Activated CD4-positive, alpha-beta memory T cell treated with anti-CD3 and anti-CD28 coated beads for 36 hours (primary cell): ENCODE results near the gene TELO2. TPM values are rescaled to one million over a fixed set of nuclear protein-coding genes. Genes with fewer than 3 reads are reported as not detected.

Source experiments
- CTCF ChIA-PET: fragments of 350-600 bp; sonication (Branson Sonifier 250); formaldehyde crosslinking; loops from one replicate; lab custom pipeline; 2021; ENCODE audit warnings: antibody characterized with exemption, inconsistent platforms; lab: Charles Lee
- POLR2A ChIA-PET: fragments of 350-600 bp; sonication (Branson Sonifier 250); formaldehyde crosslinking; loops from one replicate; lab custom pipeline; 2021; ENCODE audit warnings: antibody characterized with exemption; lab: Charles Lee
- DNase-seq: peaks from one replicate; pipeline ENCODE4 v3.0.0-alpha.2; 2020
- H3K27ac Mint-ChIP-seq: one replicate; pipeline ENCODE4 v1.8.0; 2021; ENCODE audit warnings: mixed read lengths
- H3K27me3 Mint-ChIP-seq: one replicate; pipeline ENCODE4 v1.8.0; 2021; ENCODE audit warnings: mixed read lengths
- H3K36me3 Mint-ChIP-seq: one replicate; pipeline ENCODE4 v1.8.0; 2021; ENCODE audit warnings: mixed read lengths
- H3K4me1 Mint-ChIP-seq: one replicate; pipeline ENCODE4 v1.8.0; 2021; ENCODE audit warnings: low read depth, mixed read lengths
- H3K4me3 Mint-ChIP-seq: one replicate; pipeline ENCODE4 v1.8.0; 2021; ENCODE audit warnings: mild to moderate bottlenecking, mixed read lengths
- H3K9me3 Mint-ChIP-seq: one replicate; pipeline ENCODE4 v1.8.0; 2021; ENCODE audit warnings: mixed read lengths
- intact Hi-C: fragments of 100-400 bp; cut with micrococcal nuclease; formaldehyde crosslinking; loops from one replicate; pipeline ENCODE4 v1.15.1; 2023
- total RNA-seq, 2 experiments: library from RNA; stranded (reverse); gene quantifications; one replicate each; pipeline ENCODE4 v1.2.3, GENCODE V29; 2021

Gene TELO2
- 10 to 100 TPM; 62.6 to 63.2 TPM for total RNA-seq

DNA sequence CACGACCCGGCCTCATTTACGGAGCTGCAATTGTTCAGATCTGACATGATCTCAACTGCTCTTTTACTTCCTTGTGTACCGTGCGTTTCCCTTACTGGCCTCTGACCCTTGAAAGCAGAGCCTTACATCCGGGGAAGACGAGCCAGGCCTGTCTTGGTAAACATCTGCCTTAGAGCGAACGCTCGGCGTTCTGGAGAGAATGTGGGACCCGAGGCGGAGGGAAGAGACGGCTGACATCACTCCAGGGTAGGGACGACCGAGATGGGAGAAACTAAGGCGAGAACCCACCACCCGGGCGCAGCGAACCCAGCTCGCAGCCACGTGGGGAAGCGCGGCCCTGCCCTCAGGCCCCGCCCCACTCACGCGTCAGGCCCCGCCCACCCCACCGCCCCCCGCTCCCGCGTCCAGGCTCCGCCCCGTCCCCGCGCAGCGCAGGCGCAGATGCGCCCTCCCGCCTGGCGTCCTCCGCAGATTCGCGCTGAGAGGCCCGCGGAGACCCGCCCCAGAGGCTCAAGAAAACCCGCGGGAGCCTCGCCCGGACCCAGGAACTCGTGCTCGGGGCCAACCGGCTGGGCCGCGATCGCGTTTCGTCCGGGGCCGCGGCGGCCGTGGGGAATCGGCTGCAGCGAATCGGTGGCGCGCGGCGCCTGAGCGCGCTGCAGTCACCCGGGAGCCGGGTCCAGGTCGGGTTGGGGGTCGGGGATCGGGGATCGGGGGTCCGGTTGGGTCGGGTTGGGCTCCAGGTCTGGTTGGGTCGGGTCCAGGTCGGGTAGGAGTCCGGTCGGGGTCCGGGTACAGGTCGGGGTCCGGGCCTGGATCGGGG is at the start of gene TELO2:
TELO2 (plus strand) TSS at position 438 of the 823 bp plus-strand sequence. CDS start 922 bp downstream, outside the sequence.
- H3K4me3 Mint-ChIP-seq = peak within 1 kb of the TSS; percentile 87
- DNase-seq = peak; percentile 90
- POLR2A ChIA-PET = interaction anchor here (0.6 to 2.6 kb wide), 5 partner anchors 43 to 214 kb away, joined by 3 to 14 read pairs (median 3); partner anchors contain the start of genes MAPK8IP3 and UQCC4
- peaks cover 21% of the 10 kb centered on the region for H3K36me3 Mint-ChIP-seq
- peak within 1 kb of the TSS; percentile 93 for H3K27ac Mint-ChIP-seq
- H3K4me1 Mint-ChIP-seq = peaks cover 15% of the 10 kb centered on the region
- no peaks in the 10 kb centered on the region for H3K27me3 Mint-ChIP-seq
- intact Hi-C loops = loop anchor here (1.0 to 5.0 kb wide), 2 partner anchors 39 to 73 kb away; partner anchors contain the start of genes TMEM204 and UQCC4
- CTCF ChIA-PET = interaction anchor here (0.7 to 1.8 kb wide), 2 partner anchors 40 to 130 kb away, joined by 3 to 6 read pairs; partner anchors contain the start of gene TMEM204
- H3K9me3 Mint-ChIP-seq = no peaks in the 10 kb centered on the region

DNA sequence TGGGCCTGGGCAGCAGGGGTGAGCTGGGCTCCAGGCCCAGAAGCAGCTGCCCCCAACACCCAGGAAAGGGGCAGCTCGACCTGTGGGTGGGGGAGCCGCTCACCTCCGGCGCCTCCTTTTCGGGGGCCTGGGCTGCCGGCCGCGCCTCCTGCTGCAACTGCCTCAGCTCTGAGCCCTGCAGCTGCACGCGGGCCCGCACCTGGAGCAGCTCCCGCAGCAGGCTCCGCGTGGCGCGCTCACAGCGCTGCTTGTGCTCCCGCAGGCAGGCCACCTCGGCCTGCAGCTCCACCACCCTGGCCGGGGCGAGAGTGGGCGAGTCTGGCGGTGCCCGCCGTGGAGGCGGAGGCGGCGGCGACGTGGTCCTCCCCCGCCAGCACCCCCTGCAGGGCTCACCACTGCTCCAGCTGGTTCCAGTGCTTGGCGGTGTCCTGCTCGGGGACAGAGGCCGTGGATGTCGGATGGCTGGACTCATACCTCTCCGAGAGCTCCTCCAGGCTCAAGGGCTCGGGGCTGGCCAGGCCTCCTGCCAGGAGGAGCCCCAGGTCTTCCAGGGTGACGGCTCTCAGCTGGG is 49.7 kb upstream of the TELO2 start:
- ChIA-PET CTCF (no interaction called here), POLR2A (no interaction called here)
- Mint-ChIP-seq H3K27me3 (no peaks in the 10 kb centered on the region), H3K4me1 (no peaks in the 10 kb centered on the region), H3K36me3 (no peaks in the 10 kb centered on the region), H3K9me3 (no peaks in the 10 kb centered on the region), H3K27ac (no peak overlapping the region), H3K4me3 (no peak overlapping the region)
- intact Hi-C loops = no loop called here
- DNase-seq = no peak

- no peak for DNase-seq
- intact Hi-C loops = no loop called here
- no peaks in the 10 kb centered on the region for H3K4me1 Mint-ChIP-seq
- ChIA-PET CTCF (no interaction called here), POLR2A (no interaction called here)
- H3K27ac Mint-ChIP-seq = no peak within 1 kb of the TSS
- no peaks in the 10 kb centered on the region for H3K27me3 Mint-ChIP-seq
- no peaks in the 10 kb centered on the region for H3K9me3 Mint-ChIP-seq
- H3K36me3 Mint-ChIP-seq = no peaks in the 10 kb centered on the region
- H3K4me3 Mint-ChIP-seq = no peak within 1 kb of the TSS
Measured at GRCh38 chr16:1443980-1444729, 49.0 kb upstream of the TELO2 start, which contains the start of gene CCDC154. Gene CCDC154, minus strand, starts transcription at chr16:1444556. Its CDS starts 234 bp downstream, at chr16:1444322.

GRCh38 chr16:1444730-1445517 is 48.2 kb upstream of the TELO2 start:
- DNase-seq = no peak
- ChIA-PET CTCF (no interaction called here), POLR2A (no interaction called here)
- Mint-ChIP-seq H3K4me1 (no peaks in the 10 kb centered on the region), H3K27me3 (no peaks in the 10 kb centered on the region), H3K9me3 (no peaks in the 10 kb centered on the region), H3K27ac (no peak overlapping the region), H3K36me3 (no peaks in the 10 kb centered on the region), H3K4me3 (no peak overlapping the region)
- intact Hi-C loops = no loop called here

GRCh38 chr16:1445518-1446203 is 47.5 kb upstream of the TELO2 start:
- ChIA-PET CTCF (no interaction called here), POLR2A (no interaction called here)

GRCh38 chr16:1446296-1447080 is 46.7 kb upstream of the TELO2 start:
- ChIA-PET POLR2A (no interaction called here), CTCF (no interaction called here)
- no peaks in the 10 kb centered on the region for H3K4me1 Mint-ChIP-seq

More at GRCh38 chr16:1445518-1446203, 47.5 kb upstream of the TELO2 start:
- intact Hi-C loops = no loop called here
- Mint-ChIP-seq H3K9me3 (no peaks in the 10 kb centered on the region), H3K4me3 (no peak overlapping the region), H3K36me3 (no peaks in the 10 kb centered on the region), H3K27me3 (no peaks in the 10 kb centered on the region), H3K27ac (no peak overlapping the region), H3K4me1 (no peaks in the 10 kb centered on the region)
- DNase-seq = no peak

GRCh38 chr16:1447965-1448364 is 45.2 kb upstream of the TELO2 start:
- Mint-ChIP-seq H3K27me3 (no peaks in the 10 kb centered on the region), H3K4me1 (no peaks in the 10 kb centered on the region), H3K4me3 (no peak overlapping the region), H3K27ac (no peak overlapping the region), H3K36me3 (peaks cover 2% of the 10 kb centered on the region), H3K9me3 (no peaks in the 10 kb centered on the region)
- CTCF ChIA-PET = no interaction called here
- intact Hi-C loops = no loop called here
- DNase-seq = no peak
- POLR2A ChIA-PET = interaction anchor here (0.6 kb wide), 1 partner anchor 191 kb away, joined by 3 read pairs; no protein-coding TSS in a partner anchor

More at GRCh38 chr16:1446296-1447080, 46.7 kb upstream of the TELO2 start:
- Mint-ChIP-seq H3K27me3 (no peaks in the 10 kb centered on the region), H3K4me3 (no peak overlapping the region), H3K36me3 (peaks cover 2% of the 10 kb centered on the region), H3K27ac (no peak overlapping the region), H3K9me3 (no peaks in the 10 kb centered on the region)
- no peak for DNase-seq
- intact Hi-C loops = no loop called here

GRCh38 chr16:1448536-1449116 is 44.5 kb upstream of the TELO2 start:
- Mint-ChIP-seq H3K27ac (no peak overlapping the region), H3K9me3 (no peaks in the 10 kb centered on the region), H3K4me1 (peaks cover under 1% of the 10 kb centered on the region), H3K36me3 (peaks cover 2% of the 10 kb centered on the region), H3K27me3 (no peaks in the 10 kb centered on the region), H3K4me3 (no peak overlapping the region)
- intact Hi-C loops = no loop called here
- ChIA-PET CTCF (no interaction called here), POLR2A (no interaction called here)
- DNase-seq = no peak

- Mint-ChIP-seq H3K36me3 (peaks cover 2% of the 10 kb centered on the region), H3K27ac (no peak overlapping the region), H3K4me1 (peaks cover 6% of the 10 kb centered on the region), H3K9me3 (no peaks in the 10 kb centered on the region), H3K27me3 (no peaks in the 10 kb centered on the region), H3K4me3 (no peak overlapping the region)
- intact Hi-C loops = no loop called here
- ChIA-PET POLR2A (no interaction called here), CTCF (no interaction called here)
- DNase-seq = no peak
Measured at GRCh38 chr16:1449201-1449788, 43.9 kb upstream of the TELO2 start.

DNA sequence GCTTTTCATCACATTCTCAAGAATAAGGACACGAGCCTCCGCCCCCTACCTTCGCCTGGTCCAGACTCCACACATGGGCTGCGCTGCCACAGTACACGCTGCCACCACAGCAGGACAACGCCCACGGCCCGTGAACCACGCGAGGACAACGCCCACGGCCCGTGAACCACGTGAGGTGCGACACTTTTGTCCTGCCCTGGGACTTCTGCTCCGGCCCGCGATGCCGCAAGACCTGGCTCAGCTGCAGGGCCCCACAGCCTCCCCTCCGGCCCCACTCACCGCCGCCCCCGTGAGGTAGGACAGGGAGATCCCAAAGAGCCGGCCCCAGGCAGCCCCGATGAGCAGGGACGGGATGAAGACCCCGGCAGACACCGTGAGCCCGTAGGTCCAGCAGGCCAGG is 42.9 kb upstream of the TELO2 start:
- intact Hi-C loops = no loop called here
- ChIA-PET POLR2A (no interaction called here), CTCF (no interaction called here)
- no peak for DNase-seq
- peaks cover 7% of the 10 kb centered on the region for H3K4me1 Mint-ChIP-seq
- H3K4me3 Mint-ChIP-seq = no peak overlapping the region
- no peaks in the 10 kb centered on the region for H3K9me3 Mint-ChIP-seq
- no peak overlapping the region for H3K27ac Mint-ChIP-seq
- H3K36me3 Mint-ChIP-seq = peaks cover 2% of the 10 kb centered on the region
- no peaks in the 10 kb centered on the region for H3K27me3 Mint-ChIP-seq
